GM21786 (cell line): ENCODE measurements around the gene EYA3.

Experiments
- ATAC-seq: cut with Tn5 transposase; IDR thresholded peaks from one replicate; pipeline ENCODE4 v1.9.1; 2021; ENCODE audit not compliant: unreplicated experiment

EYA3 gene

GRCh38 chr1:28088168-28088961, at the start of gene EYA3:
Gene EYA3 (minus strand): TSS chr1:28088610. CDS start chr1:28058026, 30,584 bp downstream.
- ATAC-seq: peak; percentile 92

GRCh38 chr1:28136922-28137613, 48.7 kb upstream of the EYA3 start:
- no peak for ATAC-seq

- no peak for ATAC-seq
These were observed 47.9 kb upstream of the EYA3 start for GRCh38 chr1:28136169-28136921.

GRCh38 chr1:28135371-28136168, 47.2 kb upstream of the EYA3 start:
- no peak for ATAC-seq

- no peak for ATAC-seq
These were observed 46.3 kb upstream of the EYA3 start for GRCh38 chr1:28134651-28135207.

GRCh38 chr1:28132171-28133167, 44.1 kb upstream of the EYA3 start:
- ATAC-seq: no peak

- no peak for ATAC-seq
These were observed 42.5 kb upstream of the EYA3 start for GRCh38 chr1:28130901-28131300.

- no peak for ATAC-seq
These were observed 40.7 kb upstream of the EYA3 start for GRCh38 chr1:28129150-28129549.

GRCh38 chr1:28127617-28128257, 39.3 kb upstream of the EYA3 start:
- ATAC-seq: peak; percentile 75

- no peak for ATAC-seq
These were observed 38.5 kb upstream of the EYA3 start for GRCh38 chr1:28126783-28127490.

- no peak for ATAC-seq
These were observed 37.8 kb upstream of the EYA3 start for GRCh38 chr1:28126212-28126611.

GRCh38 chr1:28123461-28123961, 35.1 kb upstream of the EYA3 start:
- no peak for ATAC-seq

GRCh38 chr1:28122183-28122582, 33.8 kb upstream of the EYA3 start:
- no peak for ATAC-seq

GRCh38 chr1:28119556-28119955, 31.1 kb upstream of the EYA3 start:
- ATAC-seq: no peak

GRCh38 chr1:28118640-28119307, 30.4 kb upstream of the EYA3 start:
- no peak for ATAC-seq

- no peak for ATAC-seq
These were observed 26.9 kb upstream of the EYA3 start for GRCh38 chr1:28115267-28115666.

- no peak for ATAC-seq
These were observed 26.4 kb upstream of the EYA3 start for GRCh38 chr1:28114844-28115243.

GRCh38 chr1:28113242-28113572, 24.8 kb upstream of the EYA3 start:
- no peak for ATAC-seq
